K562 (cell line): ENCODE results near the gene CCPG1. TPM values are rescaled to one million over a fixed set of nuclear protein-coding genes. Genes with fewer than 3 reads are reported as not detected.

ENCODE experiments used
- ATAC-seq: fragments of 200-7000 bp; cut with Tn5 transposase; 3 replicates; pipeline ENCODE4 v1.9.1; 2020; ENCODE audit warnings: moderate library complexity
- BruUV-seq: library from RNA; stranded (reverse); fragments of 400-500 nt; replicated peaks from 2 replicates; lab custom pipeline; 2021; lab: Mats Ljungman, UMichigan
- CTCF ChIA-PET: fragments of 300-600 bp; formaldehyde crosslinking; extraction: SDS; loops from one replicate; lab custom pipeline; 2021; ENCODE audit warnings: low intra/inter-chr PET ratio; lab: Yijun Ruan, JAX
- POLR2A ChIA-PET: fragments of 300-600, 350-650 bp; sonication (Branson Sonifier 250); formaldehyde crosslinking; extraction: SDS; loops from one replicate; lab custom pipeline; 2021; ENCODE audit warnings: antibody characterized with exemption, inconsistent platforms; lab: Yijun Ruan, JAX
- DNase-seq, 4 experiments: peaks; one replicate each; pipeline versions ENCODE4 v3.0.0 to v3.0.0-alpha.2; 2011 to 2018; ENCODE audit warnings: low spot score in 3 of 4, mixed read lengths in 3 of 4; ENCODE audit errors: extremely low read depth in 1 of 4
- FAIRE-seq: peaks from 2 replicates; lab custom pipeline; 2011; peaks lifted over from hg19 to GRCh38; lab: Jason Lieb, UNC
- H2AFZ ChIP-seq: 2 replicates; pipeline ENCODE4 v1.6.0; 2011; ENCODE audit warnings: low read depth, low read length, control low read depth, inconsistent platforms
- H3K27ac ChIP-seq: fragments of 200-600 bp; 3 replicates; pipeline ENCODE4 v1.8.0; 2011; ENCODE audit warnings: low read depth, mild to moderate bottlenecking, control low read depth, inconsistent platforms, low read length, moderate library complexity, mixed read lengths; ENCODE audit errors: extremely low read depth
- H3K27me3 ChIP-seq, 2 experiments: fragments of 300-600 bp in 1 of 2; 2 replicates in 1 of 2; 3 replicates in 1 of 2; pipeline versions ENCODE4 v1.6.0 to v1.8.0; 2011; ENCODE audit warnings: inconsistent platforms in 2 of 2, low read length in 2 of 2, mild to moderate bottlenecking in 1 of 2, mixed read lengths in 1 of 2, moderate library complexity in 1 of 2; ENCODE audit not compliant: control insufficient read depth in 2 of 2, insufficient read depth in 2 of 2
- H3K36me3 ChIP-seq: fragments of 300-600 bp; 3 replicates; pipeline ENCODE4 v1.8.0; 2011; ENCODE audit warnings: mild to moderate bottlenecking, low read length, inconsistent platforms; ENCODE audit not compliant: control insufficient read depth, insufficient read depth
- H3K4me1 ChIP-seq, 2 experiments: fragments of 200-600 bp in 1 of 2; replicated peaks in 1 of 2; 2 replicates in 1 of 2; 3 replicates in 1 of 2; pipeline versions ENCODE4 v1.5.1 to v1.8.0; 2011; ENCODE audit warnings: inconsistent platforms in 2 of 2, low read length in 2 of 2, mild to moderate bottlenecking in 1 of 2, mixed read lengths in 1 of 2, moderate library complexity in 1 of 2; ENCODE audit not compliant: control insufficient read depth in 2 of 2, insufficient read depth in 2 of 2
- H3K4me2 ChIP-seq: 2 replicates; pipeline ENCODE4 v1.6.1; 2011; ENCODE audit warnings: low read length, control low read depth, inconsistent platforms, mixed read lengths; ENCODE audit not compliant: insufficient read depth
- H3K4me3 ChIP-seq: fragments of 200-600 bp; sonication (generic), shearing (Covaris generic); 2 replicates; pipeline ENCODE4 v1.5.1; 2016; ENCODE audit warnings: control low read depth, inconsistent platforms
- H3K79me2 ChIP-seq: fragments of 200-600 bp; 3 replicates; pipeline ENCODE4 v1.8.0; 2011; ENCODE audit warnings: low read length, inconsistent platforms; ENCODE audit not compliant: control insufficient read depth, insufficient read depth
- H3K9ac ChIP-seq, 2 experiments: 2 replicates each; pipeline versions ENCODE4 v1.6.0 to v1.6.1; 2011; ENCODE audit warnings: low read depth in 2 of 2, low read length in 2 of 2, control low read depth in 1 of 2, inconsistent platforms in 1 of 2, mild to moderate bottlenecking in 1 of 2, mixed read lengths in 1 of 2; ENCODE audit not compliant: insufficient read depth in 1 of 2
- H3K9me1 ChIP-seq: one replicate; pipeline ENCODE4 v1.6.0; 2011; ENCODE audit warnings: inconsistent platforms, mild to moderate bottlenecking, low read length, moderate library complexity; ENCODE audit not compliant: control insufficient read depth, insufficient read depth
- H3K9me3 ChIP-seq: replicated peaks from 2 replicates; pipeline ENCODE4 v1.5.1; 2011; ENCODE audit warnings: low read depth, low read length, inconsistent platforms; ENCODE audit not compliant: control insufficient read depth, insufficient read depth
- H4K20me1 ChIP-seq: replicated peaks from 2 replicates; pipeline ENCODE4 v1.6.1; 2011; ENCODE audit warnings: low read length, inconsistent platforms, mixed read lengths; ENCODE audit not compliant: control insufficient read depth, insufficient read depth
- CBFA2T3 ChIP-seq: fragments of 450-650 bp; IDR thresholded peaks from 2 replicates; pipeline ENCODE4 v1.6.1; 2017
- KLF16 ChIP-seq: IDR thresholded peaks from 2 replicates; pipeline ENCODE4 v1.6.1; 2016; ENCODE audit warnings: antibody characterized with exemption
- NFIX ChIP-seq: fragments of 250-450 bp; sonication (Bioruptor Pico); IDR thresholded peaks from 2 replicates; pipeline ENCODE4 v1.4.0; 2020; ENCODE audit warnings: low read depth, mild to moderate bottlenecking, moderate library complexity
- NFXL1 ChIP-seq: fragments of 450-650 bp; formaldehyde crosslinking; IDR thresholded peaks from 2 replicates; pipeline ENCODE4 v1.4.0; 2021; ENCODE audit warnings: mild to moderate bottlenecking
- NRF1 ChIP-seq, 2 experiments: fragments of 450-650 bp; IDR thresholded peaks in 1 of 2; conservative IDR thresholded peaks in 1 of 2; 2 replicates each; pipeline ENCODE4 v1.6.1; 2014; ENCODE audit warnings: mild to moderate bottlenecking in 2 of 2
- RFX7 ChIP-seq: fragments of 250-450 bp; sonication (Bioruptor Pico); IDR thresholded peaks from 2 replicates; pipeline ENCODE4 v1.5.1; 2021; ENCODE audit warnings: mild to moderate bottlenecking
- SOX6 ChIP-seq: fragments of 450-650 bp; IDR thresholded peaks from 2 replicates; pipeline ENCODE4 v1.6.1; 2014; ENCODE audit warnings: mild to moderate bottlenecking
- XRCC4 ChIP-seq: IDR thresholded peaks from one replicate; pipeline ENCODE4 v1.6.1; 2011; ENCODE audit not compliant: insufficient read depth, insufficient read length; ENCODE audit errors: extremely low read depth
- ZBTB8A ChIP-seq: fragments of 450-650 bp; IDR thresholded peaks from 2 replicates; pipeline ENCODE4 v1.6.1; 2018; ENCODE audit warnings: mild to moderate bottlenecking, moderate library complexity; ENCODE audit not compliant: partially characterized antibody
- ZNF584 ChIP-seq: fragments of 200-800 bp; sonication (Bioruptor generic); IDR thresholded peaks from 2 replicates; pipeline ENCODE4 v1.6.1; 2016; ENCODE audit warnings: low read depth, mild to moderate bottlenecking, missing genetic modification characterization, missing compliant biosample characterization
- WGBS: fragments of 100-300 bp; shearing (Covaris generic); methylation state at CpG from one replicate; pipeline ENCODE4 v1.1.6; 2016; ENCODE audit warnings: low coverage, mixed read lengths; ENCODE audit not compliant: insufficient coverage; ENCODE audit errors: missing lambda C conversion rate; 5-methylcytosine and 5-hydroxymethylcytosine counted together
- in situ Hi-C: fragments of 300-500 bp; cut with MboI; formaldehyde crosslinking; loops from 4 replicates; pipeline ENCODE4 v1.15.0; 2018; ENCODE audit warnings: inconsistent platforms, mixed read lengths
- intact Hi-C: fragments of 100-400 bp; cut with micrococcal nuclease; formaldehyde crosslinking; loops from 2 replicates; pipeline ENCODE4 v1.14.2; 2022
- polyA plus RNA-seq, 8 experiments: library from polyadenylated mRNA; depleted of rRNA in 4 of 8; stranded (reverse) in 5 of 8; unstranded in 3 of 8; fragments of >200 nt; fragmentation: Nextera tagmentation in 2 of 8; fragmentation: Illumina TruSeq in 1 of 8; extraction: Ambion mirVana in 2 of 8; extraction: Trizol in 1 of 8; gene quantifications; 2 replicates each; pipeline versions ENCODE4 v1.2.1 to v1.2.3, GENCODE V29; 2011 to 2014; ENCODE audit warnings: inconsistent platforms in 1 of 8, missing spikeins in 1 of 8
- total RNA-seq, 7 experiments: library from RNA; depleted of rRNA in 6 of 7; stranded (reverse); fragments of >200 nt in 6 of 7; fragmentation: Illumina TruSeq in 2 of 7; extraction: Trizol in 2 of 7; gene quantifications; 2 replicates each; pipeline versions ENCODE4 v1.2.1 to v1.2.3, GENCODE V29; 2011 to 2021; ENCODE audit warnings: low replicate concordance in 1 of 7
- TF ChIP-seq, protein P1 (sequence below): fragments of 450-650 bp; IDR thresholded peaks from 2 replicates; pipeline ENCODE4 v1.7.1; 2018; ENCODE audit warnings: mild to moderate bottlenecking, low read depth; ENCODE audit not compliant: partially characterized antibody
- TF ChIP-seq, protein P2 (sequence below): fragments of 450-650 bp; IDR thresholded peaks from 2 replicates; pipeline ENCODE4 v1.6.1; 2018; ENCODE audit not compliant: partially characterized antibody
- TF ChIP-seq, protein P3 (sequence below): fragments of 450-650 bp; IDR thresholded peaks from 2 replicates; pipeline ENCODE4 v1.6.1; 2016; ENCODE audit warnings: antibody characterized with exemption

Gene CCPG1
- total and polyA plus RNA-seq, 9 of the 15 experiments (the other 6 are each of a cell fraction or from before 2014, with no cell fraction given), result 33.0 to 54.9 (median 41.1) TPM

DNA sequence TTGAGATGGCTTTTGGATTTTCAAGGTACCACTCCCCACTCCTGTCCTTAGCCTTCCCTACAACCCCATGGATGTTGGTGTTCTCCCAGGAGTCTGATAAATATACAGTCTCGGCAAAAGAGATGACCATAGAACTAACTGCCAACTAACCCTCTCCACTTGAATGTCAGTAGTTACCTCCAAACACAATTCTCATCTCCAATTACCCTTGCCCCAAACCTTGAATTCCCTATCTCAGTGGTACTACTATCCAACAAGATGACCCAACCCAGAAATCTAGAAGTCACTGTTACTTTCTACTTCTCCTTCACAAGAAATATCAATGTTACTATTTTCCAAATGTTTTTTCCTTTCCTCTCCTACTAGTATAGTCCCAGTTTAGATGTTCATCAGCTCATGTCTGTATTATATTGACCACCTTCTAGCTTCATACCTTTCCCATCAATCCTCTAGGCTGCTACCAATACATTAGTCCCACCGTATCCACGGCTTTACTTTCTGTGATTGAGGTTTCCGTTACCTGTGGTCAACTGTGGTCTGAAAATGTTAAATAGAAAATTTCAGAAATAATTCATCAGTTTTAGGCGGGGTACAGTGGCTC is 51.1 kb downstream of the CCPG1 start:
- H3K27ac ChIP-seq, result no peak overlapping the region
- no peak for DNase-seq
- no peaks in the 10 kb centered on the region for H3K27me3 ChIP-seq
- no peaks in the 10 kb centered on the region for H3K9me3 ChIP-seq
- POLR2A ChIA-PET, result no interaction called here
- 95% methylated on average over 5 of the region's 5 CpGs for WGBS
- no peaks in the 10 kb centered on the region for H4K20me1 ChIP-seq
- H3K4me3 ChIP-seq, result no peak overlapping the region
- CTCF ChIA-PET, result no interaction called here
- BruUV-seq, result no TSS peak
- H2AFZ ChIP-seq, result no peak overlapping the region
- H3K4me1 ChIP-seq, result no peaks in the 10 kb centered on the region
- in situ Hi-C loops (no loop called here), intact Hi-C loops (no loop called here)
- no peaks in the 10 kb centered on the region for H3K9me1 ChIP-seq
- H3K9ac ChIP-seq, result no peak overlapping the region
- peak; percentile 44 for ATAC-seq
- peaks cover 40% of the 10 kb centered on the region; the same call in 2 of the 3 replicates for H3K36me3 ChIP-seq
- FAIRE-seq, result no peak
- H3K79me2 ChIP-seq, result no peaks in the 10 kb centered on the region
- no peak overlapping the region for H3K4me2 ChIP-seq
- TF ChIP-seq, protein P1, sequence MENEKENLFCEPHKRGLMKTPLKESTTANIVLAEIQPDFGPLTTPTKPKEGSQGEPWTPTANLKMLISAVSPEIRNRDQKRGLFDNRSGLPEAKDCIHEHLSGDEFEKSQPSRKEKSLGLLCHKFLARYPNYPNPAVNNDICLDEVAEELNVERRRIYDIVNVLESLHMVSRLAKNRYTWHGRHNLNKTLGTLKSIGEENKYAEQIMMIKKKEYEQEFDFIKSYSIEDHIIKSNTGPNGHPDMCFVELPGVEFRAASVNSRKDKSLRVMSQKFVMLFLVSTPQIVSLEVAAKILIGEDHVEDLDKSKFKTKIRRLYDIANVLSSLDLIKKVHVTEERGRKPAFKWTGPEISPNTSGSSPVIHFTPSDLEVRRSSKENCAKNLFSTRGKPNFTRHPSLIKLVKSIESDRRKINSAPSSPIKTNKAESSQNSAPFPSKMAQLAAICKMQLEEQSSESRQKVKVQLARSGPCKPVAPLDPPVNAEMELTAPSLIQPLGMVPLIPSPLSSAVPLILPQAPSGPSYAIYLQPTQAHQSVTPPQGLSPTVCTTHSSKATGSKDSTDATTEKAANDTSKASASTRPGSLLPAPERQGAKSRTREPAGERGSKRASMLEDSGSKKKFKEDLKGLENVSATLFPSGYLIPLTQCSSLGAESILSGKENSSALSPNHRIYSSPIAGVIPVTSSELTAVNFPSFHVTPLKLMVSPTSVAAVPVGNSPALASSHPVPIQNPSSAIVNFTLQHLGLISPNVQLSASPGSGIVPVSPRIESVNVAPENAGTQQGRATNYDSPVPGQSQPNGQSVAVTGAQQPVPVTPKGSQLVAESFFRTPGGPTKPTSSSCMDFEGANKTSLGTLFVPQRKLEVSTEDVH, result peak; percentile 41
- no peak for TF ChIP-seq NRF1 (conservative IDR thresholded peaks at IDR 0.05 in 1 of 2, IDR thresholded peaks at IDR 0.05 in 1 of 2)
- no peak for TF ChIP-seq CBFA2T3
- TF ChIP-seq KLF16, result no peak
- no peak for TF ChIP-seq NFXL1
- TF ChIP-seq XRCC4, result no peak
- TF ChIP-seq SOX6, result no peak
- TF ChIP-seq, protein P2, sequence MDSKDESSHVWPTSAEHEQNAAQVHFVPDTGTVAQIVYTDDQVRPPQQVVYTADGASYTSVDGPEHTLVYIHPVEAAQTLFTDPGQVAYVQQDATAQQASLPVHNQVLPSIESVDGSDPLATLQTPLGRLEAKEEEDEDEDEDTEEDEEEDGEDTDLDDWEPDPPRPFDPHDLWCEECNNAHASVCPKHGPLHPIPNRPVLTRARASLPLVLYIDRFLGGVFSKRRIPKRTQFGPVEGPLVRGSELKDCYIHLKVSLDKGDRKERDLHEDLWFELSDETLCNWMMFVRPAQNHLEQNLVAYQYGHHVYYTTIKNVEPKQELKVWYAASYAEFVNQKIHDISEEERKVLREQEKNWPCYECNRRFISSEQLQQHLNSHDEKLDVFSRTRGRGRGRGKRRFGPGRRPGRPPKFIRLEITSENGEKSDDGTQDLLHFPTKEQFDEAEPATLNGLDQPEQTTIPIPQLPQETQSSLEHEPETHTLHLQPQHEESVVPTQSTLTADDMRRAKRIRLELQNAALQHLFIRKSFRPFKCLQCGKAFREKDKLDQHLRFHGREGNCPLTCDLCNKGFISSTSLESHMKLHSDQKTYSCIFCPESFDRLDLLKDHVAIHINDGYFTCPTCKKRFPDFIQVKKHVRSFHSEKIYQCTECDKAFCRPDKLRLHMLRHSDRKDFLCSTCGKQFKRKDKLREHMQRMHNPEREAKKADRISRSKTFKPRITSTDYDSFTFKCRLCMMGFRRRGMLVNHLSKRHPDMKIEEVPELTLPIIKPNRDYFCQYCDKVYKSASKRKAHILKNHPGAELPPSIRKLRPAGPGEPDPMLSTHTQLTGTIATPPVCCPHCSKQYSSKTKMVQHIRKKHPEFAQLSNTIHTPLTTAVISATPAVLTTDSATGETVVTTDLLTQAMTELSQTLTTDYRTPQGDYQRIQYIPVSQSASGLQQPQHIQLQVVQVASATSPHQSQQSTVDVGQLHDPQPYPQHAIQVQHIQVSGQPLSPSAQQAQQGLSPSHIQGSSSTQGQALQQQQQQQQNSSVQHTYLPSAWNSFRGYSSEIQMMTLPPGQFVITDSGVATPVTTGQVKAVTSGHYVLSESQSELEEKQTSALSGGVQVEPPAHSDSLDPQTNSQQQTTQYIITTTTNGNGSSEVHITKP, result no peak
- TF ChIP-seq, protein P3, sequence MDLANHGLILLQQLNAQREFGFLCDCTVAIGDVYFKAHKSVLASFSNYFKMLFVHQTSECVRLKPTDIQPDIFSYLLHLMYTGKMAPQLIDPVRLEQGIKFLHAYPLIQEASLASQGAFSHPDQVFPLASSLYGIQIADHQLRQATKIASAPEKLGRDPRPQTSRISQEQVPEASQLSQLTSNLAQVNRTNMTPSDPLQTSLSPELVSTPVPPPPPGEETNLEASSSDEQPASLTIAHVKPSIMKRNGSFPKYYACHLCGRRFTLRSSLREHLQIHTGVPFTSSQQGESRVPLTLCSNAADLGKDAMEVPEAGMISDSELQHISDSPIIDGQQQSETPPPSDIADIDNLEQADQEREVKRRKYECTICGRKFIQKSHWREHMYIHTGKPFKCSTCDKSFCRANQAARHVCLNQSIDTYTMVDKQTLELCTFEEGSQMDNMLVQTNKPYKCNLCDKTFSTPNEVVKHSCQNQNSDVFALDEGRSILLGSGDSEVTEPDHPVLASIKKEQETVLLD, result no peak
- TF ChIP-seq NFIX, result no peak
- TF ChIP-seq ZNF584 (CRISPR knock-in tag), result no peak
- TF ChIP-seq ZBTB8A, result no peak
- TF ChIP-seq RFX7 (CRISPR knock-in tag), result no peak
